Fibroblast of villous mesenchyme (primary cell): ENCODE results near the gene CFAP54. TPM values are rescaled to one million over a fixed set of nuclear protein-coding genes. Genes with fewer than 3 reads are reported as not detected.
"Not testable (repeated sequence)": the region's sequence is repeated elsewhere in the genome, so short reads cannot be mapped to it uniquely, and the experiment has no call there.

Source experiments
- DNase-seq: peaks from one replicate; pipeline ENCODE4 v3.0.0-alpha.2; 2010; ENCODE audit warnings: low read depth
- H3K4me3 ChIP-seq: 2 replicates; pipeline ENCODE4 v1.5.1; 2011; ENCODE audit warnings: low read depth, mild to moderate bottlenecking, low read length
- CTCF ChIP-seq: IDR thresholded peaks from 2 replicates; pipeline ENCODE4 v1.5.1; 2012; ENCODE audit warnings: low read depth, mild to moderate bottlenecking, low read length; ENCODE audit not compliant: insufficient read depth
- total RNA-seq: library from RNA; depleted of rRNA; stranded (reverse); fragments of >200 nt; gene quantifications from 2 replicates; pipeline ENCODE4 v1.2.3, GENCODE V29; 2012

CFAP54 gene
- total RNA-seq, 1 donor, result 0.86 TPM

DNA sequence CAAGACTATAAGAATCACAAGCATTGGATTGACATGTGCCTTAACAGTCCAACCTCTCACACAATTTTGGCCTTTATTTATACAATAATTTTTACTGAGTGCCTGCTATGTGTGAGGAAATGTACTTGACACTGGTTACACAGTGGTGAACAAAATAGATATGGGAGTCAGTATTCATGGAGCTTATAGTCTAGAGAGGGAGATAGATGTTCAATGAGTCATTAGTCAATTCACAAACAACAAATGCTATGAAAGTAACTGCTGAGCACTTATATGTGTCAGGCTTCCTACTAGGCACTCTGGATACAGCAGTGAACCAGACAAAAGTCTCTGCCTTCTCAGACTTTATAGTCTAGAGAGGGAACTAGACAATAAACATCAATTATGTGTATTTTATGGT, 3.7 kb downstream of the CFAP54 start:
- no peak for TF ChIP-seq CTCF
- no peak overlapping the region for H3K4me3 ChIP-seq
- peak; percentile 65 for DNase-seq

DNA sequence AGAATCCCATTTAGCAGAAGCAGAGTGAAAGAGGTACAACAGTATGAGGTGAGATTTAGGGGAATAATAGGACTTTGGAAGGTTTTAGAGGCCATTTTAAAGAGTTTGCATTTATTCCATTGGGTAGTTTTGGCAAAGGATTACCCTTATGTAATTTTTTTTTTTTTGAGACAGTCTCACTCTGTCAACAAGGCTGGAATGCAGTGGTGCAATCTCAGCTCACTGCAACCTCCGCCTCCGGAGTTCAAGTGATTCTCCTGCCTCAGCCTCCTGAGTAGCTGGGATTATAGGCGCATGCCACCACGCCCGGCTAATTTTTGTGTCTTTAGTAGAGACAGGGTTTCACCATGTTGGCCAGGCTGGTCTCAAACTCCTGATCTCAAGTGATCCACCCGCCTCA, 4.8 kb downstream of the CFAP54 start:
- not testable (repeated sequence) for DNase-seq, H3K4me3 ChIP-seq

GRCh38 chr12:96495155-96495554, 5.8 kb downstream of the CFAP54 start:
- H3K4me3 ChIP-seq, result no peak overlapping the region
- no peak for TF ChIP-seq CTCF
- DNase-seq, result no peak

DNA sequence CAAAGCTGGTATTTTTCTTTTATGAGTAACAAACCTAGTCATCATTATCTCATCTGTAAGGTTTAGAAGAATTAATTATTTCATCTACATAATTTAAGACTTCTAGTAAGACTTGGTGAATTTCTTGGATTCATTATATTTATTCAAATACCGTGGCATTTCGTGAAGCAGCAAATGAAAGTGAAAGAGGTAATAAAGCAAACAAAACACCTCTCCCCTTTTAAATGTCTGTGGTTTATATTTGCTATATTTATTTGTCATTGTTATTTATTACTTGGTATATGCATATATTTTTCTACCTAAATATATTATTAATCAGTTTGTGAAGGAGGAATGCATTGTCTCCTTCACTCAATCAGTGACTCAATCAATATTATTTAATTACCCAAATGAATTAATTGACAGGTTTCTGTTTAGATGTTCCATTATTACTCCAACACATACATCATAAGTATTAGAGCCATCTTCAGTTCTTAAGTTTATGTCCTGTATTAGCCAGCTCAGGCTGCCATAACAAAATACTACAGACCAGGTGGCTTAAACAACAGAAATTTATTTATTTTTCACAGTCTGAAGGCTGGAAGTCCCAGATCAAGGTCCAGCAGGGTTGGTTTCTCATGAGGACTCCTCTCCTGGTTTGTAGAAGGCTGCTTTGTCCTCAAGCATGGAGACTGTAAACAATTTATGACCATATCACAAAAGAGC, 6.6 kb downstream of the CFAP54 start:
- no peak overlapping the region for H3K4me3 ChIP-seq
- no peak for DNase-seq
- TF ChIP-seq CTCF, result no peak

GRCh38 chr12:96496944-96497343, 7.6 kb downstream of the CFAP54 start:
- no peak for DNase-seq
- no peak for TF ChIP-seq CTCF
- no peak overlapping the region for H3K4me3 ChIP-seq

DNA sequence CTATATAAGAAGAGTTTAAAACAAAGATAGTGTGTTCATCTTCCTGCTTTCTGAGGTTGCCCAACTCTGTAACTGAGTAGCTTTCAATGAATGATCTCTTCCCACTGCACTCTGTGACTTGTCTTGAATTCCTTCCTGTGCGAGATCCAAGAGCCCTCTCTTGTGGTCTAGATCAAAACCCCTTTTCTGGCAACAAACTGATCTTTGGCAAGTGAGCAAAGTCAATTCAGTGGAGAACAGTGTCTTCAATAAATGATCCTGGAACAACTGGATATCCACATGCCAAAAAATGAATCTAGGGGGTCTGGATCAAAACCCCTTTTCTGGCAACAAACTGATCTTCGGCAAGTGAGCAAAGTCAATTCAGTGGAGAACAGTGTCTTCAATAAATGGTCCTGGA, 8.5 kb downstream of the CFAP54 start:
- H3K4me3 ChIP-seq, result no peak overlapping the region
- TF ChIP-seq CTCF, result no peak
- DNase-seq, result peak; percentile 25

DNA sequence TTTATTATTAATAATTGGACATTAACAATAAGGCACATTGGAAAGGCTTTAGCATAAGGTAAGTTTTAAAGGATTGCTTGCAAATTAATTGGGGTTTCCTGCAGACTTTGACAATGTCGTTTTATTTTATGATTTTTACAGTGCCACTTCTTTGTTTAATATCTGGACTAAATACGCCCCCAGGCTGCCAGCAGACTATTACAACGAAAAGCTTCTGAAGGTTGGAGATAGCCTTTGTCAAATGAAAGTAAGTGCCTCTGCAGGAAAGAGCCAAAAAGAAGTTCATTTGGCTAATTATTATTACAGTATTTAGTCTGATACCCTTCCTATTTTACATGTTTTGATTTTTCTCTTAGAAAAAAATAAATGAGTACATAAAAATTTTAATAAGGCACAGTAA, 11.3 kb downstream of the CFAP54 start:
- DNase-seq, result peak; percentile 51
- peak; percentile 32 for TF ChIP-seq CTCF
- no peak overlapping the region for H3K4me3 ChIP-seq
